HG03103 (cell line): ENCODE results near the gene STX3.

Experiments used
- ATAC-seq: cut with Tn5 transposase; IDR thresholded peaks from one replicate; pipeline ENCODE4 v1.9.1; 2021; ENCODE audit warnings: low read depth; ENCODE audit not compliant: unreplicated experiment

Gene STX3

GRCh38 chr11:59754859-59755700 is at the start of gene STX3:
Gene STX3, plus strand, starts transcription at chr11:59755376. Its CDS starts 230 bp downstream, at chr11:59755606.
- ATAC-seq: peak; percentile 63

DNA sequence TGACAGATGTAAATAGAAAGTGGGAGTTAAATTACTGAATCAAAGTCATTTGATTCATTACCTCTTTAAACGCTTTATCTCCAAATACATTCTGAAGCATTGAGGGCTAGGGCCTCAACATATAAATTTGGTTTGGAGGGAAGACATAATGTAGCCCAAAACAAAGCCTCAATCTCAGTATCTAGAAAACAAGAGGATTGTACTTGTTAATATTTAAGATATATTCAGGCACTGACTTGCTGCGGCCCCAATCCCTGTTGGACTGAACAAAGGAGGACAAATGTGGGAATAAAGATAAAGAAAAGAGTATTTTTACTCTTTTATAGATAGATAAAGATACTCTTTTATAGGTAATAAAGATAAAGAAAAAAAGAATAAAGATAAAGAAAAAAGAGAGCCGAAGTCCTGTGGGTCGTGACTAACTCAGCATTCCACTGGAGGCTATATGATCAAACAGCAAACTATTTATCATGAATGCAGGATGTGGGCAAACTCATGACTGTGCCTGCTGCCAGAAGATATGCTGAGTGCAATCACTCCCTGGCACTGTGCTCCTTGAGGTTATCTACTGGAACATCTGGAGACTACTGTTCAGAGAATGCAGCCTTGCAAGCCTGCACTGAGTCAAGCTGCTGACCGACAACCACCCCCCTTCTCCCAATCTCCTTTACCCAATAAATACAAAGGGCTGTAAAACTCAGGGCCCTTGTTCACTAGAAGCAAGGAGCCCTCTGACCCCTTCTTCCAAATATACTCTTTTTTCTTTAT is 48.5 kb upstream of the STX3 start:
- ATAC-seq: no peak

DNA sequence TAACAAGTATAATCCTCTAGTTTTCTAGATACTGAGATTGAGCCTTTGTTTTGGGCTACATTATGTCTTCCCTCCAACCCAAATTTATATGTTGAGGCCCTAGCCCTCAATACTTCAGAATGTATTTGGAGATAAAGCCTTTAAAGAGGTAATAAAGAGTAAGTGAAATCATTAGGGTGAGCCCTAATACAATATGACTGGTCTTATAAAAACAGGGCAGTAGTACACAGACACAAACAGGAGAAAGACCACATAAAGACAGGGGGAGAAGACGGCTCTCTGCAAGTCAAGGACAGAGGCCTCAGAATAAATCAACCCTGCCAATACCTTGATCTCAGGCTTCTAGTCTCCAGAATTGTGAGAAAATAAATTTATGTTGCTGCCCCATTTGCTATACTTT is 47.8 kb upstream of the STX3 start:
- ATAC-seq: no peak

DNA sequence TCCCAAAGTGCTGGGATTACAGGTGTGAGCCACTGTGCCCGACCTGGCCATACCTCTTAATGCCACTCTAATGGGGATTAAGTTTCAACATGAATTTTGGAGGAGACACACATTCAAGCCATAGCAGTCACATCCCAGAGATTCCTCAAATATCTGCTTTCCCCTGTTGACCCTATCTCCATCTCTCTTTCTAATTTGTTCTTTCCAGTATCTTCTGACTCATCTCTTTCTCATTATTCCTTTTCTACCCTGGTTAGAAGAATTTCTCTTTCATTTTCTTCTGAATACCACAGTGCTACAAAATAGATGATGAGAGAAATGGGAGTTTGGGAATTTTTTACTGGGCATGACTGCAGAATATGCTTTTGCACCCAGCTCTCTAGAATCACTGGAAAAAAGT is 46.6 kb upstream of the STX3 start:
- no peak for ATAC-seq

DNA sequence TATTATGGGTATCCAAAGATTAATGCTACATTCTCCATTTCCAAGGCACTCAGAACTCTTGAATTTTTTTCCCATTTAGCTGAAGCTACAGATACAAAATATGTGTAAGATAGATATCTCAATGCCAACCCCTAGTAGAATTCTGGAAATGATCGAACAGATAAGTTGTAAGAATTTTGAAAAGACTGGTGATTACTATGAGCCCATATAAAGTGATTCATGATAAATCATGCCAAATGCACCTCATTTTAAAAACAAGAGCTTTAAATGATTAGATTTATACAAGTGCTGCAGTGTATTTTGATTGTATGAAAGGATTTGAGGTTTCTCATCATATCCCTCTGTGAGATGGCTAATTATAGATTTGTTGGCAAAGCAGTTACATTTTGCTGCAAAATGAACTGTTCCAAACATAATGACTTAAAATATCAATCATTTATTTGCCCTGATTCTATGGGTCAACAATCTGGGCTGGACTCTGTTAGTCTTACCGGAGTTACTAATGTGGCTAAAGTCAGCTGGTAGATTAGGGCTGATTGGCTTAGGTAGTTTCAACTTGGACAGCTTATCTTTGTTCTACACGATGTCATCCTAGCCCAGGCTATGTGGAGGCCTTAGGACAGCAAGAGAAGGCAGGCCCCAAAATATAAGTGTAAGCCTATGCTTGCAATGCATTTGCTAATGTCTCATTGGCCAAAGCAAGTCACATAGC is 44.9 kb upstream of the STX3 start:
- no peak for ATAC-seq

GRCh38 chr11:59713745-59714144 is 41.4 kb upstream of the STX3 start, which contains the start of gene OR10V1:
Gene OR10V1, minus strand, starts transcription at chr11:59713845. Its CDS starts 0 bp downstream, at chr11:59713845.
- no peak for ATAC-seq

GRCh38 chr11:59716051-59716450 is 39.1 kb upstream of the STX3 start:
- no peak for ATAC-seq

DNA sequence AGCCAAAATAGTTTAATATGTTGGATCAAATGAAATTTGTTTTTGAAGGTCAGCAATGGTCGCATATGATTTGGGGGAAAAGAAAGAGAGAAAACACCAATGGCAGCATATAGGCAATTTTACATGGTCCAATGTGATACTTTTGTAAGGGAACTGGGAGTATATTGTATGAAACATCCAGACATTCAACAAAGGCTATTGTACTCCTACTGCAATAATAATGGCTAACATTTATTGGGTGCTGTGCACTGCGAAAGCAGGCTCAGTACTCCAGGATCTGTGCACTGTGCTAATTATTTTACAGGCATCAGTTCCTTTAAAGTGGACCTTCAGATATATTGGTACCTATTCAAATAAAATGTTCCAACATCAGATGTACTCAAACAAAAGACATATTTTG is 35.6 kb upstream of the STX3 start:
- ATAC-seq: no peak

GRCh38 chr11:59724066-59724465 is 31.1 kb upstream of the STX3 start:
- ATAC-seq: no peak

GRCh38 chr11:59727426-59727825 is 27.8 kb upstream of the STX3 start:
- ATAC-seq: no peak

- no peak for ATAC-seq
Measured at GRCh38 chr11:59728154-59728553, 27.0 kb upstream of the STX3 start.

- ATAC-seq: no peak
Measured at GRCh38 chr11:59728913-59729312, 26.3 kb upstream of the STX3 start.

DNA sequence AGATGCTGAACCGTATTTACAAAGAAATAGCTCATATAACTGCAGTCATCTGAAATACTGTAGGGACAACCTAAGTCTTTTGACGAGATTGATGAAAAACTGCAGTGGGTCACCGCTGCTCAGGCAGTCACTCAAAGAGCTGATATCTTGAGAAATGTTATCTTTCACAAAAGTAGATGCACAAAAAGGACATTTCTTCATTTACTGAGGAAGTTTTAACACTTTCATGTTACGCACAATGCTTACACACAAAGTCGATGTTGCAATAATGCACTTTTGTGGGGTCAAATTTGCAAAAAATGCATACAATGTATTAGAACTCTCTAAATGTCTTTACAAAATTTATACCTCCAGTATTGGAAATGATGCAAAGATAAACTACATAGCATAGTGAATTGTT is 25.3 kb upstream of the STX3 start:
- no peak for ATAC-seq

DNA sequence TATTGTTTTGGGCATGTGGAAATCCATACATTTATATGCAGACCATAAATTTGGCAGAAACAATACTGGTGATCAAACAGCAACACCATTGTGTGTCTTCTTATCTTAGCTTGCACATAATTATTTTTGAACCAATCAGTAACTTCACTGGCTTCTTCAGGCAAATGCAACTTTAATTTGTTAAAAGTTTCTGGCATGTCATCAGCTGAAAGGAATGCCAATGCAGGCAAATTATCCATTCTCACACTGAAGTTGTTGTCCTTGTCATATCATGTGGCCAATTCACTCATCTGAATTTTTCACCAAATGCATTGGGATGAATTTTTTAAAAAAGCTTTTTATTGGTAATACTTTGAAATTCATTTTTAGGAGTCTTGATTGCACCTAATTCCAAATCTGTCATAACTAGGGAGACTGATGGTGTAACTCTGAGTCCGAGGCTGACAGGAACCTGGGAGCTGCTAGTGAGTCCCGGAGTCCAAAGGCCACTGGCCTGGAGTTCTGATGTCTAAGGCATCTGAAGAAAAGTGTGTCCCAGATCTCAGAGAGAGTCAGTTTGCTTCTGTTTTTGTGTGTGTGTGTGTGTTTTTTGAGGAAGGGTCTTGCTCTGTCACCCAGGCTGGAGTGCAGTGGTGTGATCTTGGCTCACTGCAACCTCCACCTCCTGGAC is 24.1 kb upstream of the STX3 start:
- no peak for ATAC-seq

DNA sequence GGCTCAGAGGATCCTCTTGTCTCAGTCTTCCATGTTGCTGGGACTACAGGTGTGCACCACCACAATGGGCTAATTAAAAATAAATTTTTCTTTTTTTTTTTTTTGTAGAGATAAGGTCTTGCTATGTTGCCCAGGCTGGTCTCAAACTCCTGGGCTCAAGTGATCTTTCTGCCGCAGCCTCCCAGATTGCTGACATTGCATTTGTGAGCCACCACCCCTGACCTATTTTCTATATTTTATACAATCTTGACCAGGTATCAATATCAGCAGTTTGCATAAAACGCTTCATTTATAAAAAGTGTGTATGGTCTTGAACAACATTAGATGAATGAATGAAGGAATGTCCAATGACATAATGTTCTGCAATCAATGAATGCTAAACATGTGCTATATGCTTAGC is 9.1 kb upstream of the STX3 start:
- no peak for ATAC-seq

GRCh38 chr11:59753650-59754493 is 1.3 kb upstream of the STX3 start:
- ATAC-seq: peak; percentile 52

- no peak for ATAC-seq
Measured at GRCh38 chr11:59754494-59754858, 700 bp upstream of the STX3 start.

- no peak for ATAC-seq
Measured at GRCh38 chr11:59755701-59756557, 753 bp downstream of the STX3 start.

DNA sequence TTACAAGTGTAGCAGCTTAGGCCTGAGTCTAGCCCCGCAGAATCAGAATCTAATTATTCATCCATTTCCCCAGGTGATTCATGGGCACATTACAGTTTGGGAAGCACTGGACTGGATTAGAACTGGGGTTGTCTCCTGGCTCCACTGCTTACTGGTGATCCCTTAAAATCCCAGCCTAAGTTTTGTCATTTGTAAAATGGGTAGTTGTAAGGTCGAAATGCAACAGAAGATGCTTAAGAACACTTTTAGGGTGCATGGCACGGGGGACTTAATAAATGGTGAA is 1.3 kb downstream of the STX3 start:
- no peak for ATAC-seq
